CD4-positive, alpha-beta T cell treated with Interleukin-6 at 100 ng/mL for 8 hours (primary cell): ENCODE results near the gene ATXN2.
"Not testable (repeated sequence)": the region's sequence is repeated elsewhere in the genome, so short reads cannot be mapped to it uniquely, and the experiment has no call there.

Experiments used
- DNase-seq: peaks from one replicate; pipeline ENCODE4 v3.0.0-alpha.2; 2020; ENCODE audit warnings: mixed read lengths, low spot score

ATXN2 gene

GRCh38 chr12:111600986-111601385, 1.9 kb upstream of the ATXN2 start:
- not testable (repeated sequence) for DNase-seq

- no peak for DNase-seq
Measured at GRCh38 chr12:111600205-111600642, 1.1 kb upstream of the ATXN2 start.

- DNase-seq = peak; percentile 81
Measured at GRCh38 chr12:111599453-111600204, 514 bp upstream of the ATXN2 start.

GRCh38 chr12:111597831-111598636, 1.1 kb downstream of the ATXN2 start:
- DNase-seq = peak; percentile 1

GRCh38 chr12:111596985-111597830, 1.9 kb downstream of the ATXN2 start:
- DNase-seq = no peak

GRCh38 chr12:111595341-111595835, 3.7 kb downstream of the ATXN2 start:
- DNase-seq = not testable (repeated sequence)

GRCh38 chr12:111591399-111592010, 7.6 kb downstream of the ATXN2 start:
- DNase-seq = not testable (repeated sequence)

GRCh38 chr12:111590552-111590951, 8.6 kb downstream of the ATXN2 start:
- no peak for DNase-seq

- no peak for DNase-seq
Measured at GRCh38 chr12:111589601-111590000, 9.5 kb downstream of the ATXN2 start.

- DNase-seq = no peak
Measured at GRCh38 chr12:111588010-111588409, 11.1 kb downstream of the ATXN2 start.

- DNase-seq = no peak
Measured at GRCh38 chr12:111586986-111587385, 12.1 kb downstream of the ATXN2 start.

- DNase-seq = no peak
Measured at GRCh38 chr12:111585690-111586089, 13.4 kb downstream of the ATXN2 start.

GRCh38 chr12:111584959-111585358, 14.2 kb downstream of the ATXN2 start:
- DNase-seq = no peak

GRCh38 chr12:111583506-111583905, 15.6 kb downstream of the ATXN2 start:
- not testable (repeated sequence) for DNase-seq

- no peak for DNase-seq
Measured at GRCh38 chr12:111582133-111582747, 16.9 kb downstream of the ATXN2 start.

GRCh38 chr12:111581434-111582132, 17.5 kb downstream of the ATXN2 start:
- DNase-seq = no peak

GRCh38 chr12:111580737-111581136, 18.4 kb downstream of the ATXN2 start:
- no peak for DNase-seq

- no peak for DNase-seq
Measured at GRCh38 chr12:111580119-111580425, 19.0 kb downstream of the ATXN2 start.

GRCh38 chr12:111578971-111579340, 20.2 kb downstream of the ATXN2 start:
- no peak for DNase-seq

- no peak for DNase-seq
Measured at GRCh38 chr12:111578276-111578970, 20.7 kb downstream of the ATXN2 start.
